Duodenal mucosa (tissue), 2 donors: Measurements from ENCODE around the gene ITIH4.
"Not testable (repeated sequence)": the region's sequence is repeated elsewhere in the genome, so short reads cannot be mapped to it uniquely, and the experiment has no call there.

Experiments used
- H3K27ac ChIP-seq: one replicate; pipeline ENCODE4 v1.7.0; 2013; ENCODE audit warnings: low read depth, low read length
- H3K27me3 ChIP-seq, 2 donors: one replicate each; pipeline ENCODE4 v1.7.0; 2013; ENCODE audit warnings: low read length in 2 of 2, control low read depth in 1 of 2; ENCODE audit not compliant: insufficient read depth in 2 of 2, control insufficient read depth in 1 of 2
- H3K36me3 ChIP-seq, 2 donors: one replicate each; pipeline ENCODE4 v1.7.0; 2013; ENCODE audit warnings: low read length in 2 of 2, control low read depth in 1 of 2; ENCODE audit not compliant: insufficient read depth in 2 of 2, control insufficient read depth in 1 of 2
- H3K4me1 ChIP-seq, 2 donors: one replicate each; pipeline ENCODE4 v1.7.0; 2013; ENCODE audit warnings: low read length in 2 of 2, control low read depth in 1 of 2; ENCODE audit not compliant: insufficient read depth in 2 of 2, control insufficient read depth in 1 of 2
- H3K4me3 ChIP-seq, 2 donors: one replicate each; pipeline ENCODE4 v1.7.0; 2013; ENCODE audit warnings: low read length in 2 of 2, low read depth in 1 of 2
- H3K9ac ChIP-seq, 2 donors: one replicate each; pipeline ENCODE4 v1.7.0; 2013; ENCODE audit warnings: low read length in 2 of 2, low read depth in 1 of 2
- H3K9me3 ChIP-seq, 2 donors: one replicate each; pipeline ENCODE4 v1.7.0; 2013; ENCODE audit warnings: low read length in 2 of 2, control low read depth in 1 of 2; ENCODE audit not compliant: control insufficient read depth in 1 of 2

Gene ITIH4

GRCh38 chr3:52779011-52779836, 51.2 kb downstream of the ITIH4 start:
- no peaks in the 10 kb centered on the region for H3K27me3 ChIP-seq
- H3K4me1 ChIP-seq = peaks cover 0 to 13% of the 10 kb centered on the region in 2 donors
- H3K36me3 ChIP-seq = no peaks in the 10 kb centered on the region
- no peak overlapping the region for H3K27ac ChIP-seq
- no peak overlapping the region for H3K4me3 ChIP-seq
- no peaks in the 10 kb centered on the region for H3K9me3 ChIP-seq
- H3K9ac ChIP-seq = no peak overlapping the region

- H3K4me1 ChIP-seq = peaks cover 0 to 13% of the 10 kb centered on the region in 2 donors
- no peaks in the 10 kb centered on the region for H3K9me3 ChIP-seq
- H3K27ac ChIP-seq = no peak overlapping the region
- H3K4me3 ChIP-seq = no peak overlapping the region
- no peaks in the 10 kb centered on the region for H3K36me3 ChIP-seq
- no peaks in the 10 kb centered on the region for H3K27me3 ChIP-seq
- H3K9ac ChIP-seq = no peak overlapping the region
Observed at GRCh38 chr3:52777959-52778805, 52.3 kb downstream of the ITIH4 start.

GRCh38 chr3:52777127-52777958, 53.1 kb downstream of the ITIH4 start, which contains the start of gene ITIH1:
ITIH1 (plus strand) TSS chr3:52777599; CDS start chr3:52777616, 17 bp downstream.
- Histone ChIP-seq H3K9ac (no peak within 1 kb of the TSS), H3K4me1 (peaks cover 0 to 13% of the 10 kb centered on the region in 2 donors), H3K4me3 (no peak within 1 kb of the TSS), H3K27me3 (no peaks in the 10 kb centered on the region), H3K36me3 (no peaks in the 10 kb centered on the region), H3K9me3 (no peaks in the 10 kb centered on the region), H3K27ac (no peak within 1 kb of the TSS)

GRCh38 chr3:52776486-52776885, 54.0 kb downstream of the ITIH4 start:
- H3K9ac ChIP-seq = not testable (repeated sequence)

GRCh38 chr3:52775877-52776276, 54.6 kb downstream of the ITIH4 start:
- H3K9ac ChIP-seq = no peak overlapping the region
- no peak overlapping the region for H3K27ac ChIP-seq
- H3K4me3 ChIP-seq = no peak overlapping the region
- no peaks in the 10 kb centered on the region for H3K36me3 ChIP-seq
- no peaks in the 10 kb centered on the region for H3K9me3 ChIP-seq
- H3K4me1 ChIP-seq = peaks cover 6 to 13% of the 10 kb centered on the region in 2 donors
- no peaks in the 10 kb centered on the region for H3K27me3 ChIP-seq

More at GRCh38 chr3:52776486-52776885, 54.0 kb downstream of the ITIH4 start:
- not testable (repeated sequence) for H3K27ac ChIP-seq, H3K27me3 ChIP-seq, H3K36me3 ChIP-seq, H3K4me3 ChIP-seq, H3K9me3 ChIP-seq
- peaks cover 3 to 13% of the 10 kb centered on the region in 2 donors for H3K4me1 ChIP-seq

GRCh38 chr3:52774901-52775864, 55.3 kb downstream of the ITIH4 start:
- H3K4me3 ChIP-seq = no peak overlapping the region
- no peak overlapping the region for H3K27ac ChIP-seq
- H3K36me3 ChIP-seq = no peaks in the 10 kb centered on the region
- H3K27me3 ChIP-seq = no peaks in the 10 kb centered on the region
- H3K4me1 ChIP-seq = peaks cover 8 to 13% of the 10 kb centered on the region in 2 donors
- H3K9ac ChIP-seq = no peak overlapping the region
- H3K9me3 ChIP-seq = no peaks in the 10 kb centered on the region

GRCh38 chr3:52774066-52774713, 56.3 kb downstream of the ITIH4 start:
- Histone ChIP-seq H3K27me3 (no peaks in the 10 kb centered on the region), H3K4me3 (no peak overlapping the region), H3K4me1 (peaks cover 18 to 21% of the 10 kb centered on the region in 2 donors), H3K27ac (no peak overlapping the region), H3K9me3 (no peaks in the 10 kb centered on the region), H3K36me3 (no peaks in the 10 kb centered on the region), H3K9ac (no peak overlapping the region)

- Histone ChIP-seq H3K4me1 (peaks cover 18 to 21% of the 10 kb centered on the region in 2 donors), H3K27me3 (no peaks in the 10 kb centered on the region), H3K27ac (no peak overlapping the region)
Observed at GRCh38 chr3:52773361-52774065, 57.0 kb downstream of the ITIH4 start.

More at GRCh38 chr3:52773361-52774065, 57.0 kb downstream of the ITIH4 start:
- H3K36me3 ChIP-seq = no peaks in the 10 kb centered on the region
- H3K4me3 ChIP-seq = no peak overlapping the region
- no peaks in the 10 kb centered on the region for H3K9me3 ChIP-seq
- H3K9ac ChIP-seq = no peak overlapping the region
